Measurements from ENCODE around the gene DSTN.

Gene DSTN

DNA sequence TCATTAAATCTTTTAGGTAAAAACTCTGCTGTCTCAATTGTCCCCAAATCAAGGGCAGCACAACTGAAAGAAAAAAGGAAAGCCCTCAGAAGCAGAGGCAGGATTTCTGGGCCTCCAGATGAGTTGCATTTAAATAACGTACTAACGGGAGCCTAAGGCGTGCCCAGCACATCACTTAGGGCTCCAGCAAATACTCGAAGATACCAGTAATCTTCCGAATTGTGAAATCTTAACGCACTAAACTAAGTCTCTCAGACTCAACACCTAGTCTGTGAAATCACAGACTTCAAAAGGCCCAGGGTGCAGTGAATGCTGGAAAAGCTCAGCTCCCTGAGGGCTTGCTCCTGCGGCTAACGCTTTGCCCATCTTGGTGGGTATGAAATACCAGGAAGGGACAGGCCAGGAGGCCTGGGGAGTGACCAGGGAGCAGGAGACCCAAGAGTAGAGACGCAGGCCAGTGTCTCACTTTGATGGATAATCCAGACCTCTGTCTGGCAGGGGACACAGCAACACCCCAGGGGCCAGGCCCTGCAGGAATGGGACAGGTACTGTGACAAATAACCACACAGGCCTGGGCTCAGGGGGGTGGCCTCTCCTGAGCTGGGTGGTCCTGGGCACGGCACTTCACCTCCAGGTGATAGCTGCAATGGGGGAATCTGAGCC is 75.8 kb downstream of the DSTN start:
- no peak for DNase-seq (ENCODE audit: low read depth, low spot score)
- no peak overlapping the region for H3K27ac ChIP-seq

DNA sequence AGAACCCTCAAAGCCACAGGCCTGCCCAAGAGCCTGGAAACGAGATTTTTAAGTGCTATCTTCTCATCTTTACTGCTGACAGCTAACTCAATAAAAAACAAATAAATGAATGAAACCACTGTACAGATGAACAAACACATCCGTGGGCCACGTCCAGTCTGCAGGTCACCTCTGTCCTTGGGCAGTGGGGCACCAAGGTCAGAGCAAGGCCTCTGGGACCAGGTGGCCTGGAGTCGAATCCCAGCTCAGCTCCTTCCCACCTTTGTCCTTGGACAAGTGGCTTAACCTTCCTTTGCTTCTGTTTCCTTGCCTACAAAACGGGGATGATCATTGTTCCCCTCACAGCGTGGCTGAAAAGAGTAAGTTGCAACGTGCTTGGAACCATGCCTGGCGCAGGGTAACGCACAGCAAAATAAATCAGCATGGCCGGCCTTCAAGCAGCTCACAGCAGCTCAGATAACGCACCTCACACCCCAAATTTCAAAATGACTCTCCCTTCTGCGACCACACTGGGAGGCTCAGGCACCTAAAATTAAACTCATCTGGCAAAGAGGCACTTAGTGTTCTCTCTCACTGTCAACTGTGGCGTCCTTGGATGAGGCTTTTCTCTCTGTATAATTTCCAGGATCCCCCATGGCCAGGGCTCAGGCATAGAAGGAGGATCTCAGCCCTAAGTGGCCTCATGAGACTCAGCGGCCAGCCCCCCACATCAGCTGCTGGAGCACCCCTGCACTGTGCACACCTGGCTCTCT is 76.5 kb downstream of the DSTN start:
- H3K27ac ChIP-seq: no peak overlapping the region
- no peak for DNase-seq (ENCODE audit: low read depth, low spot score)

DNA sequence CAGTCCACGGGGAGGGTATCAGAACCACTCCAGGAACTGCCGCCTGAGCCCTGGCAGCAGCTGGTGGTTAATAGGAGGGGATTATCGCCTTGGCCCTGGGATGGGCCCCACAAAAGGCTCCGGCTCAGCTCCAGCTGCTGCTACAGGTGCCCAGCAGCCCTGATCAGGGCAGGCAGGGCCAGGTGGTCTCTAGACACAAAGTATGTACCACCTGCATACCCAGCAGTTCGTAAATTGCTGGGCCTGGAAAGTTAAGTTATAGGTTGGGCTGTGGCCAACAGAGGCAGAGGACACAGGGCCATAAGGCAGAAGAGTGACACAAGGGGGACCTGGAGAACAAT is 77.1 kb downstream of the DSTN start:
- no peak overlapping the region for H3K27ac ChIP-seq
- DNase-seq (ENCODE audit: low read depth, low spot score): no peak

DNA sequence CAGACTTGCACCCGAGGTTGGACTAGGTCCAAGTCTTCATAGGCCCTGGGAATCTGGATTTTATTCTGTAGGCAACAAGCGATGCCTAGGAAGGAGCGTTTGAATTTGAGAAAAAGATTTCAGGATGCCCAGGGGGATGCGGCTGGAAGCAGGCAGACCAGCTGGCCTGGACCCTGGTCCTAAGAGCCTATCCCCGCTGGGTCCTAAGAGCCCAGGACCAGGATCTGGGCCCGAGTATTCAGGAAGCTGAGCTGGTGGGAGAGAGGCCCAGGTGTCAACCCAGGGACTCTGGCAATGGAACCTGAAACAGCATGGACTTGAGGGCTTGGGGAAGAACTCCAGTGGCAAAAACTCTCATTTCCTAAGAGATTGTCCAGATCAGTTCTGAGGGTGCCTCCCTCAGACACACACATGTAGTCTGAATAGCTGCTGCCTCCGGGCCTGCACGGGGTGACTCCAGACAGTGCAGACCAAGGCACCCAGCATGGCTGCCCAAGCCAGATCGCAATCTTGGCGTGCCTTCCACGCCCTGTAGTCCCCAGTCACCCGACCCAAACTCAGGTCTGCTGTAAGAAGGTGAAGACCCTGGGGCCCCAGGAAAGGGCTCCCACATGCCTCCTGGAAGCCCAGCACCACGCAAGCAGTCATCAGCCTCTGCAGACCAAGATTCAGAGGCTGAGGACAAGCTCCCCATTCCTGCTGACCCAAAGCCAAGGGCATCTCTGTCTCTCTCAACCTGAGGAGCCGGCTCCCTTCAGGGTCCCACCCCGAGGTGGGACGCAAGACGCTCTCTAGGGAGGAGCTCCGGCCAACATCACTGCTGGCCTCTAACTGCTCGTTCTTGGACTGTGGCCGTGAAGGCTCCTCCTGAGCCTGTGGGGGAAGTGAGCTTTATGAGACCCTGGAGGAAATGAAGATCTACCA is 77.8 kb downstream of the DSTN start:
- H3K27ac ChIP-seq: no peak overlapping the region

DNA sequence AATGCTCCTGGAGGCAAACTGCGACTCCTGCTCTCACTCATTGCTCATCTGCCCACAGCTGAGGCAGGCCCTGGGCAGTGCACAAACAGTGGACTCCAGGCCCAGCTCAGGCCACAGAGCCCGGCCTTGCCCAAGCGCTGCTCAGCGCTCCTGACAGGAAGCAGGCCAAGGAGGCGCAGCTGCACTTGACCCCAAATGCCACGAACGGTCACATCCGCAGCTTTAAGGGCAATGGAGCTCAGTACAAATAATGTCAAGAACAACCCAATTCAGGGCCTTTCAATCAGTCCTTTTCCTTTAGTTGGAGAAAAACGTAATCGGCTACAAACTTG is 78.4 kb downstream of the DSTN start:
- no peak for DNase-seq (ENCODE audit: low read depth, low spot score)
- H3K27ac ChIP-seq: no peak overlapping the region

More for the DNA sequence above, 77.8 kb downstream of the DSTN start:
- no peak for DNase-seq (ENCODE audit: low read depth, low spot score)

DNA sequence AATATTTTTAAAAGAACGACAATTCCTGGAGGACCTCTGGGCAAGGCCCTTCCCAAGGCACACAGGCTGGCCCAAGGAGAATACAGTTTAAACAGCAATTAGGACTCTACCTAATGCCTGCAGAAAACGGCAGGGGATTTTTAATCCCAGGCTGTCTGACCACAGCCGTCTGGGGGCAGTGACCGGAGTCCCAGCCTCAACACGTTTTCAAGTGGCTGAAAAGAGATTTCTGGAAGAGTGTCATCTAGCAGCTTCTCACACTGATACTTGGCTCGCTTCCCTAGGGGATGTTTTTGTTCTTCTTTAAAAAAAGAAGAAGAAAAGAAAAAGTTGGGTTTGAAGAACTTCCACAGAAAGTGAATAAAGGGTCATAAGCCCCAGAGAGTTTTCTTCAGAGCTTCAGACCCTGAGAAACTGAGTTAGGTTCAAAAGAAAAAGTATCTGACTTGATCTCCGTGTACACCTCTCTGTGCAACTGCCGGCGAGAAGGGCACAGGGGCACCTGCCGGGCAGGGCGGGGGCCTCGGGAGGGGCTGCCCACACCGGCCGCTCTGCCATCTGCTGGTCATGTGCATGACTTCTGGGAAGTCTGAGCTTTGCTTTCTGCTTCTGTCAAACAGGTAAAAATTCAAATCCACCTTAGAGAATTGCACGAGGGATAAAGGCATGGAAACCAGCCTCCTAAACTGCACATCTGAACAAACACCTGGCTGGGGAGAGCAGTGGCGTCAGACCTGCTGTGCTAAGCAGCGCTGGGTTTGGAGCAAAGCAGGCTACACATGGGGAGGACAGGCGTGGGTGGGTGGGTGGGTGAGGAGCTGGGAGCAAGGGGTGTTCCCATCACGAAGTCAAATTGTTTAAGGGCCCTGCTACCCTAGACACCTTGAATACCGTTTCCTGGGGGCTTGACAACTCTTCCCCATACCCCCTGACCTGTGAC is 79.2 kb downstream of the DSTN start:
- no peak overlapping the region for H3K27ac ChIP-seq
- no peak for DNase-seq (ENCODE audit: low read depth, low spot score)

DNA sequence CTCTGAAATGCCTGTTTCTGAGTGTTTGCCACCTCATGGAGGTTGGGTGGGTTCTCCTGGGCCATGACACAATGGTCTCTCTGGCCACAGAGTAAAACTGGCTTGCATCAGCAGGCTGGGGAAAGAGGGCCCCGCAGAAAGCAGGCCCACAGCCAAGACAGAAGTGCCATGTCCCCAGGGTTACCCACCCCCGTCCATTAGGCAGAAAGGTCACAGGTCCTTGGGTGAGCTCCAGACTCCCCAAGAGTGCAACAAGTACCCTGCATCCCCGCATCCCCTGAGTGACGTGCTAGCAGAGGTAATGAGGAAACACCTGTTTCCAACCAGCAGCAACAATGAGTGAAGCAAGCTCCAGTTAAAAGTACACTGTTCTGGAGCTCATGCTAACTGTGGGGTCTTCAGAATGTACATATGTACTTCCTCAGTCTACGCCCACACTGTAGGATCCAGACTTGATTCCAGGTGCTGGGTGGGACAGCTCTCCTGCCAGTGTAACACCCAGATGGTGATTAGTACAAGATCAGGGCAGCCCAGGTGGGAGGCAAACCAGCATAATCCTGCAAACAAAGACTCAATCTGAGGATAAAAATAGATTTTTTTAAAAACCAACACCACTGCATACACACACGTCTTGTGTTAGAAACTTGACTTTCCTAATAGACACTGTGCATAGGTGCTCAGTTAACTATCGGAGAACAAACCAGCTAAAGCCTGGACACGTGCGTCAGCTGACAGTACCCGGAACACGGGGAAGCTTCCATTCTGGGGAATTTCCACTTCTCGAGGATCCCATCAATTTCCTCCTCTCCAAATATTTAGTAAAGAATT is 80.6 kb downstream of the DSTN start:
- no peak overlapping the region for H3K27ac ChIP-seq

DNA sequence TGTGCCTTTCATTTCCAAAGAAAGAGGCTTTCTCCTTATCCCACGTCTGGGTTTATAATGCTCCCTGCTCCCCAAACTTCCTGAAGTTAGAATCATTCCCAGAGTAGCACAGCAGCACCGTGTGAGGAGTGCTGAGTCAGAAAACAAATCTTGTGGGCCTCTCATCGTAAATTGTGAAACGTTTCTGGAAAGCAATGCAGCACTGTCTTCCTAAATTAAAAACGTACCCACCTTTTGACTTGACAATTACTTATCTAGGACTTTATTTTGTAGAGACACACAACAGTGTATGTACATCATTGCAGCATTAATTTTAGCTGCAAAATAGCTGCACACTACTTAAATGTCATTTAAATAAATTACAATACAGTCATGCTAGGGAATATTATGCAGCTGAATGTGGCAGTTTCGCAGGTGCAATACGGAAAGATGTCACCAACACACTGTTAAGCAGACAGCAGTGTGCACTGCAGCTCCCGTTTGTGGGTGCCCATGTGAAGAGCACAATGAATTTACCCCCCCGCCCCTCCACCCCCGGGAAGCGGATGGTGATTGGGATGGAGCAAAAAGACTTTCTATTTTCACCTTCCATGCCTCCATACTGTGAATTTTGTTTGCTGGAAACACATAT is 81.4 kb downstream of the DSTN start:
- H3K27ac ChIP-seq: no peak overlapping the region
- DNase-seq (ENCODE audit: low read depth, low spot score): no peak

More for the DNA sequence above, 80.6 kb downstream of the DSTN start:
- DNase-seq (ENCODE audit: low read depth, low spot score): no peak

DNA sequence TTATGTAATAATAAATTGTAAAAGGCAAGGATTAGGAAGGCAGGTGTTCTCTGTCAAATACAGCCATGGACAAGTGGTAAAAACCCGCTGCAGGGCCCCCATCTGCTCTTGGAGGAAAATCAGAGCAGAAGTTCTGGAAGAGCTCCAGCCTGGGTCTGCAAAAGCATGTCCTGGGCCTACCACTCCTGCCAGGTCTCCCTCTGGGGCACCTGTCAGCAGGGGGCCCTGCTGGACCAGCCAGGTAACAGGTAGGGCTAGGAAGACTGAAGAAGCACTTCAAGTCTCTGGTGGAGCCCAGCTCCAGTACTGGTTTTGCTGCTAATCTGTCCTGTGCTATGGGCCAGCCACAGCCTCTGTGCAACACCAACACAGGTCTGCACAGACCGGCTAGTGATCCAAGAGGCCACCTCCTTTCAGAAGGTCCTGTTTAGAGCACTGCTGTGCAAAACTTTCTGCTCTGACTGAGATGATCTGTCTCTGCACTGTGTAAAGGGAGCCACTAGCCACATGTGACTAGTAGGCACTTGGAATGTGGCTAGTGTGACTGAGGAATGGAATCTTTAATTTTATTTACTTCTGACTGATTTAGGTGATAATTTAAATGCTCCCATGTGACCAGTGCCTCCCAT is 82.0 kb downstream of the DSTN start:
- no peak overlapping the region for H3K27ac ChIP-seq
- no peak for DNase-seq (ENCODE audit: low read depth, low spot score)

DNA sequence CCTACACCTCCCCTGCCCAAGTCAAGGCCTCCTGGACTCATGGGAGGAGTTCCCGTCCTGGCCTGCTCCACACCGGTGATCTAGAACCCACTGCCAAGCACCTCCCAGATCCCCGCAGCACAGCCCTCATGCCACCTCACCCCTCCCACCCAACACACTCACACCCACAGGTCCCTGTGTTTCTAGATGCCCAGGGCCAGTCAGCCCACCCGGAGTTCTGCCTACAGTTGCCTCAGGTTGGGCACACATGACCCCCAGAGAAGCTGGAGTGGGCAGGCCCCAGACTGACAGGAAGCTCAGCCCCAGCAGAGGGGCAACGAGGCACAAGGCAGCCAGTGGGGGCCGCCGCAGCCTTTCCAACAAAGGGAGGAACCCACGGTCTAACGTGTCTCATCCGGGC is 82.5 kb downstream of the DSTN start:
- no peak overlapping the region for H3K27ac ChIP-seq
- no peak for DNase-seq (ENCODE audit: low read depth, low spot score)

DNA sequence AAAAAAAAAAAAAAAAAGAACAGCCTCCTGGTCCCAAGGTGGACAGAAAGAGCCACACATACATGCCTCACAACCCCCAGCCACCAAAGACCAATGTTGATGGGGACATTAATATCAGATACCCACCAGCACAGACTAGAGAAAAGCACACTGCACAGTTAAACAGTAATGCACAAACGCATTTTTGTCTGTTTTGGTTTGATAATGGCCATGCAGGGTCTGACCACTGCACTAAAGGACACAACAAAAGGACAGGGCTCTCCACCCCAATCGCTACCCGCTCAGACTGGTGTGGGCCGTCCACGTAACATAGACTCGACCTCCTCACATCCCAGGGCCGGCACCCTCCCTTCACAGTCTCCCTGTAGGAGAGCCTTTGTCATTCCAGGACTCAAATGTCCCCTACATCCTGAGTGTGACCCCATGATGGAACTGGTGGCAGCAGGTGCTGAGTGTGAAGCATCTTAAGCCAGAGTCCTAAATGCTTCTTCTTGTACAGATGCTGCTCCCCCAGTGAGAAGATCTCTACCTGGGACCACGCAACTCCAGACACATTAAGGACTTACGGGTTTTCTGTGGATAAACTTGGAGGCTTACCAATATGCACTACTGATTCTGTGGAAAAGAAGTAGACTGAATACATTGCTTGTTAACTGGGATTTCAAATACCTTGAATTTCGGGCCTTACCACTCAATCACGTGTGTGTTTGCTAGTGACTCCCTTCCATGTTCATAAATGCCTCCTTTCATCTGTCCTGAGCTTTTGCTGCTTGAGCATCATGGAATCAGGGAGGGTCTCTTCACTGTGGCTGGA is 84.2 kb downstream of the DSTN start:
- no peak for DNase-seq (ENCODE audit: low read depth, low spot score)
- H3K27ac ChIP-seq: no peak overlapping the region

DNA sequence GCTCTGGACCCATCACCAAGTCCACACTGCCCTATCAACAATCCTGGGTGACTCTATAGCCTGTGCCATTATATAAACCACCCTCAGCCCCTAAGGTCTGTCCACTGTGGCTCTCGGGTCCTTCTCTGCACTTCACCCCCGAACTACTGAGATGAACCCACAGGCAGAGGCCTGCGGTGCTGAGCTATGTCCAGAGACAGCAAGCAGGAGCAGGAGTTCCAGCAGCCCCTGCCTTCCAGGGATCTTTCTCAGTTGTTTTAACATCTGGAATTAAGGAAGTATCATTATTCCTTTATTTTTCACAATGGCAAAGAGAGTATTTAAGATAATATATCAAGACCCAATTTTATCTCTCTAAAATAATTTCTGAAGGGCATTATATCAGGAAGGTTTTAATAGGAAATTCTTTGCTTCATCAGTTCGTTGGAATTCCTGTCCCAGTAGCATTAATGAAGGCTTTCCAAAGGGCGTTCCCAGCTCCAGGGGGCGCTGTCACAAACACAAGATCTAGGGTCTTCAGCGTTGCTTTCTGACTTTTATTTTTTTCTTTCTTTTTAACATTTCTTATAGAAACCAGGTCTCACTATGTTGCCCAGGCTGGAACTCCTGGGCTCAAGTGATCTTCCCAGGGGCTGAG is 84.9 kb downstream of the DSTN start:
- DNase-seq (ENCODE audit: low read depth, low spot score): no peak
- H3K27ac ChIP-seq: no peak overlapping the region

DNA sequence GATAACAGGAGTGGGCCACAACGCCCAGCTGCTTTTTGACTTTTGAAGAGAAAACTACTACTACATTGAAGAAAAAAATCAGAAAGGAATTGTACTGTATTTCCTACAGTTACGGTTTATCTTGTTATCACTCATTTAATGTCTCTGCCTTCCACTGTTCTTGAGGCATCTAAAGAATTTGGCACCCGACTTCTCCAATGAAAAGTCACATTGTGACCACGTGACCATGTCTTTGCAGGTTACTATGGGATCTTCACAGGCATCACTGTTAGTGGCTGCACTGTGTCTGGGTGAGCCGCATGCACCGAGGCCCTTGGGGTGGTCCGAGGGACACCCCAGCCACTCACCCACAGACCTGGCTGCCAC is 85.4 kb downstream of the DSTN start:
- no peak for DNase-seq (ENCODE audit: low read depth, low spot score)
- no peak overlapping the region for H3K27ac ChIP-seq

DNA sequence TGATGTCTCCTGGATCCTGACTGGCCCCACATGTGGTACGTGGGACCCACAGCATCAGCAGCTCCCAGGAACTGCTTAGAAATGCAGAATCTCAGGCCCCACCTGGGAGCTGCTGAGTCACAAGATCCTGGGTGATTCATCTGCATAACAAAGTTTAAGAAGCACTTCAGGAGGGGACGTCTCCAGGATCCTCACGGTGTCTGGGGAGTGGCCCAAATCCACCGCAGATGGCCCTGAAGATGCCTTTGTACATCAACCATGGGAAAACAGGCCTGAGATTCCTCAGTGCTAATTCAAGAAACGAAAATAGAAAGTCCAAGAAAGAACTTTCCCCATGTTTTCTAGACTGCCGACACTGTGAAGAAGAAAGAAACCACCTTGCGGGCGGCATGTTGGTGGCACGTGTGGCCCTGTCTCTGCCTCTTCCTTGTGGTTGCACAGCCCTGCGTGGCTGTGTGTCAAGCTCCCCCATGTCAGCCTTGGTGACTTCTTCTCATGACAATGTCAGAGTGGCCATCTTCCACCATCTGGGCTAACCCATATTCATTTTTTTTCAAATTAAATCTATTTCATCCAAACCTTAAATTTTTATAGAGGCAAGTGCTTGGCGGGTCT is 86.1 kb downstream of the DSTN start:
- DNase-seq (ENCODE audit: low read depth, low spot score): no peak

DNA sequence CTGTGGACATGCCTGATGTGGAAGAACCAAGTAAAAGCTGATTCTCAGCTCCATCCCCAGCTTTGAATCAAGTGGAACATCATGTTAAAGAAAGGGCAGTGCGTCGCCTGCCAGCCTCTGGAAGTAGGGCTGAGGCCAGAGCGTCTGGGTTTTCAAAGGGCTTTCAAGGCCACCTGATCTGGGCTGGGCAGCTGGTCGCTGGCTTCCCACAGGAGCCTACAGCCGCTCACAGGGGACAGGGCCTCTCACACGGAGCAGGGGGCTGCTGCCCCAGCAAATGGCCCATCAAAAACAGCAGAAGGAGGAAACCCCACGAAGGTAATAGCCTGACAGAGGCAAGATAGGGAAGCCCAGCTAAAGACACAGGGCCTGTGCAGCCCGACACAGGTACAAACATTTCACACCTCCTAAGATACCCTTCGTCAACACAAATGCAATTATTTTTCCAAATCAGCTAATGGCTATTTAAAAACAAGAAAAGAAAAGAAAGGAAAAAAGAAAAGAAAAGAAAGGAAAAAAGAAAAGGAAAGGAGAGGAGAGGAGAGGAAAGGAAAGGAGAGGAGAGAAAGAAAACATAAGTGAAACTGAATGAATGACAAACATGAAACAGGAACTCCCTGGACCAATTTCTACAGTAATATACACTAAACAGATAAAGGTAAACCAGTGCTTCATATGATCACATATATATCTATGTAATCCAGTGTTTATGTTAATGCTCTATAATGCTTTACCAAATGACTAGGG is 87.4 kb downstream of the DSTN start:
- no peak for DNase-seq (ENCODE audit: low read depth, low spot score)
- no peak overlapping the region for H3K27ac ChIP-seq

More for the DNA sequence above, 86.1 kb downstream of the DSTN start:
- no peak overlapping the region for H3K27ac ChIP-seq
